ENCODE measurements around the gene OR2W1.

The OR2W1 gene

GRCh38 chr6:29025927-29026585, 18.9 kb downstream of the OR2W1 start:
- Histone ChIP-seq H3K79me2 (ENCODE audit: low read length) (no peaks in the 10 kb centered on the region), H3K4me1 (ENCODE audit: low read length) (no peaks in the 10 kb centered on the region), H3K27me3 (replicated peaks; ENCODE audit: insufficient read depth, low read length) (no peaks in the 10 kb centered on the region), H3K4me3 (ENCODE audit: low read length) (no peak overlapping the region), H3K9me3 (replicated peaks; ENCODE audit: insufficient read depth, low read length) (no peaks in the 10 kb centered on the region), H3K4me2 (ENCODE audit: low read depth, low read length) (no peak overlapping the region), H2AFZ (ENCODE audit: low read length) (no peak overlapping the region), H3K27ac (ENCODE audit: low read length) (no peak overlapping the region), H3K9ac (ENCODE audit: low read length) (no peak overlapping the region), H3K36me3 (replicated peaks; ENCODE audit: insufficient read depth, low read length) (no peaks in the 10 kb centered on the region), H4K20me1 (ENCODE audit: insufficient read depth, low read length) (no peaks in the 10 kb centered on the region), H3F3A (ENCODE audit: insufficient read depth, low read length) (no peaks in the 10 kb centered on the region), H3K9me2 (replicated peaks; ENCODE audit: insufficient read depth, low read length) (no peaks in the 10 kb centered on the region)
- DNase-seq: no peak
- TF ChIP-seq CTCF (IDR thresholded peaks at IDR 0.05; ENCODE audit: low read length) (no peak), EZH2 (optimal IDR thresholded peaks at IDR 0.05; ENCODE audit: low read depth, low read length) (no peak), EZH2phosphoT487 (IDR thresholded peaks at IDR 0.05; ENCODE audit: low read length) (no peak)

- TF ChIP-seq CTCF (IDR thresholded peaks at IDR 0.05; ENCODE audit: low read length): no peak
- H3F3A ChIP-seq (ENCODE audit: insufficient read depth, low read length): no peaks in the 10 kb centered on the region
- H2AFZ ChIP-seq (ENCODE audit: low read length): no peak overlapping the region
- no peaks in the 10 kb centered on the region for H3K36me3 ChIP-seq (replicated peaks; ENCODE audit: insufficient read depth, low read length)
- H3K79me2 ChIP-seq (ENCODE audit: low read length): no peaks in the 10 kb centered on the region
- H3K9ac ChIP-seq (ENCODE audit: low read length): no peak overlapping the region
- H3K9me3 ChIP-seq (replicated peaks; ENCODE audit: insufficient read depth, low read length): no peaks in the 10 kb centered on the region
- no peak overlapping the region for H3K4me3 ChIP-seq (ENCODE audit: low read length)
- H3K9me2 ChIP-seq (replicated peaks; ENCODE audit: insufficient read depth, low read length): no peaks in the 10 kb centered on the region
- no peak for DNase-seq
- H3K4me1 ChIP-seq (ENCODE audit: low read length): no peaks in the 10 kb centered on the region
- H4K20me1 ChIP-seq (ENCODE audit: insufficient read depth, low read length): no peaks in the 10 kb centered on the region
- H3K27me3 ChIP-seq (replicated peaks; ENCODE audit: insufficient read depth, low read length): no peaks in the 10 kb centered on the region
- no peak overlapping the region for H3K27ac ChIP-seq (ENCODE audit: low read length)
- H3K4me2 ChIP-seq (ENCODE audit: low read depth, low read length): no peak overlapping the region
Measured at GRCh38 chr6:29021434-29021833, 23.5 kb downstream of the OR2W1 start.

GRCh38 chr6:29019629-29020028, 25.3 kb downstream of the OR2W1 start:
- Histone ChIP-seq H3K9ac (ENCODE audit: low read length) (no peak overlapping the region), H3K79me2 (ENCODE audit: low read length) (no peaks in the 10 kb centered on the region), H3K9me3 (replicated peaks; ENCODE audit: insufficient read depth, low read length) (no peaks in the 10 kb centered on the region), H3K9me2 (replicated peaks; ENCODE audit: insufficient read depth, low read length) (no peaks in the 10 kb centered on the region), H3K4me2 (ENCODE audit: low read depth, low read length) (no peak overlapping the region), H3K27ac (ENCODE audit: low read length) (no peak overlapping the region), H3K4me3 (ENCODE audit: low read length) (no peak overlapping the region), H2AFZ (ENCODE audit: low read length) (no peak overlapping the region), H3K36me3 (replicated peaks; ENCODE audit: insufficient read depth, low read length) (no peaks in the 10 kb centered on the region), H3K4me1 (ENCODE audit: low read length) (no peaks in the 10 kb centered on the region), H3F3A (ENCODE audit: insufficient read depth, low read length) (no peaks in the 10 kb centered on the region), H4K20me1 (ENCODE audit: insufficient read depth, low read length) (no peaks in the 10 kb centered on the region), H3K27me3 (replicated peaks; ENCODE audit: insufficient read depth, low read length) (no peaks in the 10 kb centered on the region)
- DNase-seq: no peak
- TF ChIP-seq EZH2 (optimal IDR thresholded peaks at IDR 0.05; ENCODE audit: low read depth, low read length): no peak
- no peak for TF ChIP-seq EZH2phosphoT487 (IDR thresholded peaks at IDR 0.05; ENCODE audit: low read length)
- TF ChIP-seq CTCF (IDR thresholded peaks at IDR 0.05; ENCODE audit: low read length): no peak
